SK-N-SH (cell line): Measurements from ENCODE around the gene CENPF.

Source experiments
- FOXJ3 ChIP-seq: sonication (generic); formaldehyde crosslinking; IDR thresholded peaks from 2 replicates; pipeline ENCODE4 v1.5.1; 2020; ENCODE audit warnings: mild to moderate bottlenecking, missing genetic modification reagents
- POLR2AphosphoS5 ChIP-seq: IDR thresholded peaks from 2 replicates; pipeline ENCODE4 v1.6.1; 2012; ENCODE audit warnings: low read depth, low read length
- REST ChIP-seq: IDR thresholded peaks from 2 replicates; pipeline ENCODE4 v1.6.1; 2012; ENCODE audit warnings: mild to moderate bottlenecking, low read depth, low read length, moderate library complexity
- TF ChIP-seq, protein P1 (sequence below): fragments of 200-600 bp; sonication (generic); IDR thresholded peaks from 2 replicates; pipeline ENCODE4 v1.6.1; 2017; ENCODE audit warnings: antibody characterized with exemption, mild to moderate bottlenecking, moderate library complexity
- TF ChIP-seq, protein P2 (sequence below): IDR thresholded peaks from 2 replicates; pipeline ENCODE4 v1.4.0; 2012; ENCODE audit warnings: low read depth
- TF ChIP-seq, protein P3 (sequence below): fragments of 150-350 bp; IDR thresholded peaks from 2 replicates; pipeline ENCODE4 v1.6.1; 2017; ENCODE audit warnings: antibody characterized with exemption, low read length, low read depth, borderline replicate concordance

- TF ChIP-seq, protein P1, sequence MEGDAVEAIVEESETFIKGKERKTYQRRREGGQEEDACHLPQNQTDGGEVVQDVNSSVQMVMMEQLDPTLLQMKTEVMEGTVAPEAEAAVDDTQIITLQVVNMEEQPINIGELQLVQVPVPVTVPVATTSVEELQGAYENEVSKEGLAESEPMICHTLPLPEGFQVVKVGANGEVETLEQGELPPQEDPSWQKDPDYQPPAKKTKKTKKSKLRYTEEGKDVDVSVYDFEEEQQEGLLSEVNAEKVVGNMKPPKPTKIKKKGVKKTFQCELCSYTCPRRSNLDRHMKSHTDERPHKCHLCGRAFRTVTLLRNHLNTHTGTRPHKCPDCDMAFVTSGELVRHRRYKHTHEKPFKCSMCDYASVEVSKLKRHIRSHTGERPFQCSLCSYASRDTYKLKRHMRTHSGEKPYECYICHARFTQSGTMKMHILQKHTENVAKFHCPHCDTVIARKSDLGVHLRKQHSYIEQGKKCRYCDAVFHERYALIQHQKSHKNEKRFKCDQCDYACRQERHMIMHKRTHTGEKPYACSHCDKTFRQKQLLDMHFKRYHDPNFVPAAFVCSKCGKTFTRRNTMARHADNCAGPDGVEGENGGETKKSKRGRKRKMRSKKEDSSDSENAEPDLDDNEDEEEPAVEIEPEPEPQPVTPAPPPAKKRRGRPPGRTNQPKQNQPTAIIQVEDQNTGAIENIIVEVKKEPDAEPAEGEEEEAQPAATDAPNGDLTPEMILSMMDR: no peak
- TF ChIP-seq, protein P2, sequence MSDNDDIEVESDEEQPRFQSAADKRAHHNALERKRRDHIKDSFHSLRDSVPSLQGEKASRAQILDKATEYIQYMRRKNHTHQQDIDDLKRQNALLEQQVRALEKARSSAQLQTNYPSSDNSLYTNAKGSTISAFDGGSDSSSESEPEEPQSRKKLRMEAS: no peak
- TF ChIP-seq FOXJ3 (CRISPR knock-in tag): no peak
- TF ChIP-seq POLR2AphosphoS5: no peak
- no peak for TF ChIP-seq REST
- TF ChIP-seq, protein P3, sequence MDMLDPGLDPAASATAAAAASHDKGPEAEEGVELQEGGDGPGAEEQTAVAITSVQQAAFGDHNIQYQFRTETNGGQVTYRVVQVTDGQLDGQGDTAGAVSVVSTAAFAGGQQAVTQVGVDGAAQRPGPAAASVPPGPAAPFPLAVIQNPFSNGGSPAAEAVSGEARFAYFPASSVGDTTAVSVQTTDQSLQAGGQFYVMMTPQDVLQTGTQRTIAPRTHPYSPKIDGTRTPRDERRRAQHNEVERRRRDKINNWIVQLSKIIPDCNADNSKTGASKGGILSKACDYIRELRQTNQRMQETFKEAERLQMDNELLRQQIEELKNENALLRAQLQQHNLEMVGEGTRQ: no peak
Measured at GRCh38 chr1:214635506-214635905, 32.5 kb downstream of the CENPF start.
